Fibroblast of lung (primary cell): ENCODE results near the gene ABR.
"Not testable (repeated sequence)": the region's sequence is repeated elsewhere in the genome, so short reads cannot be mapped to it uniquely, and the experiment has no call there.

Experiments
- CTCF ChIP-seq, 2 donors: IDR thresholded peaks in 1 of 2; conservative IDR thresholded peaks in 1 of 2; 1 replicate in 1 of 2; 2 replicates in 1 of 2; pipeline ENCODE4 v1.5.1; 2011 to 2012; ENCODE audit warnings: low read length in 2 of 2, control low read depth in 1 of 2, inconsistent platforms in 1 of 2, low read depth in 1 of 2, mild to moderate bottlenecking in 1 of 2
- EZH2 ChIP-seq: IDR thresholded peaks from 2 replicates; pipeline ENCODE4 v1.5.1; 2012; ENCODE audit warnings: low read length, control low read depth, mild to moderate bottlenecking; ENCODE audit errors: missing control alignments

DNA sequence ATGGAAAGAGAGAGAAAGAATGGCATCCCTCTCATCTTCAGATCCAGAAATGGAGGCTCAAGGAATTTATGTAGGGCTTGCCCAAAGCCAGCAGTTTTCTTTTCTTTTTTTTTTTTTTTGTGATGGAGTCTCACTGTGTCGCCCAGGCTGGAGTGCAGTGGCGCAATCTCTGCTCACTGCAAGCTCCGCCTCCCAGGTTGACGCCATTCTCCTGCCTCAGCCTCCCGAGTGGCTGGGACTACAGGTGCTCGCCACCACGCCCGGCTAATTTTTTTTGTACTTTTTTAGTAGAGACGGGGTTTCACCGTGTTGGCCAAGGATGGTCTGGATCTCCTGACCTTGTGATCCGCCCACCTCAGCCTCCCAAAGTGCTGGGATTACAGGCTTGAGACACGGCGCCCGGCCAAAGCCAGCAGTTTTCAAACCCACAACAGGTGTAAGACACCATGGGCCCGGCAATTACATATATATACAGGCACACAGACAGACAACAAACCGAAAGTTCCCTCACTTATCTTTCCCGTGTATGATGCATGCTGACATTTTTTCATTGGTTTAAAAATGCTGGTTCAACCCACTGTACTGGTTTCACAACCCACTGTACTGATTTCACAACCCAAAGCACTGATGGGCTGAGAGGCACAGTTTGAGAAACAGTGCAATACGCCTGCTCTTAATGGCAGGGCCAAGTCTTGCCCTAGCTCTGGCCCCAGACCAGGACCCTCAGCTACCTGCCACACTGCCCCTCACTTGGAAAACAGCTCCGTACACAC lies 81.6 kb downstream of the ABR start:
- TF ChIP-seq CTCF (conservative IDR thresholded peaks at IDR 0.05 in 1 of 2, IDR thresholded peaks at IDR 0.05 in 1 of 2; ENCODE audit: low read depth in 1 of 2, low read length in 2 of 2); EZH2: not testable (repeated sequence)
